Left forelimb (tissue), 1 donor: ENCODE data around the gene TBCK.
"Not testable (repeated sequence)": the region's sequence is repeated elsewhere in the genome, so short reads cannot be mapped to it uniquely, and the experiment has no call there.

Experiments used
- DNase-seq: peaks from one replicate; pipeline ENCODE4 v3.0.0-alpha.2; 2018; ENCODE audit warnings: low spot score

Gene TBCK

GRCh38 chr4:106321168-106321567, 5.2 kb upstream of the TBCK start:
- not testable (repeated sequence) for DNase-seq

GRCh38 chr4:106320235-106320634, 4.2 kb upstream of the TBCK start:
- DNase-seq: no peak

GRCh38 chr4:106318511-106318910, 2.5 kb upstream of the TBCK start:
- no peak for DNase-seq

- DNase-seq: no peak
Measured at GRCh38 chr4:106317815-106318214, 1.8 kb upstream of the TBCK start.

- no peak for DNase-seq
Measured at GRCh38 chr4:106316773-106317409, 882 bp upstream of the TBCK start.

GRCh38 chr4:106315476-106315967, 487 bp downstream of the TBCK start:
- DNase-seq: no peak

- DNase-seq: no peak
Measured at GRCh38 chr4:106314960-106315359, 1.0 kb downstream of the TBCK start.

- no peak for DNase-seq
Measured at GRCh38 chr4:106312997-106313522, 2.9 kb downstream of the TBCK start.

GRCh38 chr4:106312377-106312776, 3.6 kb downstream of the TBCK start:
- DNase-seq: no peak

- no peak for DNase-seq
Measured at GRCh38 chr4:106306561-106306960, 9.4 kb downstream of the TBCK start.

- no peak for DNase-seq
Measured at GRCh38 chr4:106305435-106306055, 10.5 kb downstream of the TBCK start.

GRCh38 chr4:106304632-106305031, 11.4 kb downstream of the TBCK start:
- no peak for DNase-seq

GRCh38 chr4:106303548-106304281, 12.3 kb downstream of the TBCK start:
- no peak for DNase-seq

GRCh38 chr4:106302062-106302438, 14.0 kb downstream of the TBCK start:
- DNase-seq: no peak

GRCh38 chr4:106301393-106302061, 14.5 kb downstream of the TBCK start:
- DNase-seq: no peak

GRCh38 chr4:106299977-106300376, 16.0 kb downstream of the TBCK start:
- DNase-seq: no peak

GRCh38 chr4:106297245-106298035, 18.6 kb downstream of the TBCK start:
- no peak for DNase-seq

GRCh38 chr4:106294062-106294461, 21.9 kb downstream of the TBCK start:
- no peak for DNase-seq

GRCh38 chr4:106291678-106292077, 24.3 kb downstream of the TBCK start:
- DNase-seq: no peak

GRCh38 chr4:106289737-106290136, 26.3 kb downstream of the TBCK start:
- no peak for DNase-seq

- no peak for DNase-seq
Measured at GRCh38 chr4:106287353-106287969, 28.5 kb downstream of the TBCK start.
